Measurements from ENCODE around the gene SRSF3.

DNA sequence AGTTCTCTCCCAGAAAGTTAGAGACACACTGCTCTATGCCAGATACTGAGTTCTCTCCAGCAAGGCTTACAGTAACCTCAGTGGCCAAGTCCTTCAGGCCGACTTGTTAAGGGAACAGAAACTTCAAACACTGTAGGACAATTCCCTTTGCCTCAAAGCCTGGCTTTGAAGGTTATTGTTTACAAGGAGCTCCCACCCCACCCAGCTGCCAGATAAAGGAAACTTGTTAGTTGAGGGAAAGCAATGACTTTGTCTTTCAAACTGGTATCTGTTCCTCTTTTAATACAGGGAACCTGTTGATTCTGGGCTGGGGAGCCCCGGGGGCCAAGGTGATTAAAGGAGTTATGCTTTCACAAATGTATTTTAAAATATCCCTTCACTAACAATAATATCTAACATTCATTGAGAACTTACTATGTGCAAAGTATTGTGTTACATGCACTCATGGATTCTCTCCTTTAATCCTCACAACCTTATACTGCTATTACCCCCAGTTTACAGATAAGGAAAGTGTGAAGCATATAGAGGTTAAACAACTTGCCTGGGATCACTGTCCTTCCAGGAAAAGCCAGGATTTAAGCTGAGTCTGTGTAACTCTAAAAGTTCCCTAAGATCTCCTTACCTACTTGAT is 56.8 kb downstream of the SRSF3 start:
- TF ChIP-seq, protein P1, sequence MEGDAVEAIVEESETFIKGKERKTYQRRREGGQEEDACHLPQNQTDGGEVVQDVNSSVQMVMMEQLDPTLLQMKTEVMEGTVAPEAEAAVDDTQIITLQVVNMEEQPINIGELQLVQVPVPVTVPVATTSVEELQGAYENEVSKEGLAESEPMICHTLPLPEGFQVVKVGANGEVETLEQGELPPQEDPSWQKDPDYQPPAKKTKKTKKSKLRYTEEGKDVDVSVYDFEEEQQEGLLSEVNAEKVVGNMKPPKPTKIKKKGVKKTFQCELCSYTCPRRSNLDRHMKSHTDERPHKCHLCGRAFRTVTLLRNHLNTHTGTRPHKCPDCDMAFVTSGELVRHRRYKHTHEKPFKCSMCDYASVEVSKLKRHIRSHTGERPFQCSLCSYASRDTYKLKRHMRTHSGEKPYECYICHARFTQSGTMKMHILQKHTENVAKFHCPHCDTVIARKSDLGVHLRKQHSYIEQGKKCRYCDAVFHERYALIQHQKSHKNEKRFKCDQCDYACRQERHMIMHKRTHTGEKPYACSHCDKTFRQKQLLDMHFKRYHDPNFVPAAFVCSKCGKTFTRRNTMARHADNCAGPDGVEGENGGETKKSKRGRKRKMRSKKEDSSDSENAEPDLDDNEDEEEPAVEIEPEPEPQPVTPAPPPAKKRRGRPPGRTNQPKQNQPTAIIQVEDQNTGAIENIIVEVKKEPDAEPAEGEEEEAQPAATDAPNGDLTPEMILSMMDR (IDR thresholded peaks at IDR 0.05): no peak
- TF ChIP-seq POLR2A (IDR thresholded peaks at IDR 0.05): no peak

Measured in uterus (tissue), 2 donors.